SU-DHL-6 (cell line): ENCODE results near the gene DNAH9.

Source experiments
- H2AFZ ChIP-seq: fragments of 200-600 bp; sonication (generic); 2 replicates; pipeline ENCODE4 v1.6.1; 2014; ENCODE audit warnings: low read depth, mild to moderate bottlenecking, moderate library complexity, mixed read lengths, antibody characterized with exemption, low read length; ENCODE audit not compliant: severe bottlenecking
- H3F3A ChIP-seq: fragments of 200-600 bp; shearing (Covaris generic); 2 replicates; pipeline ENCODE4 v1.6.0; 2016; ENCODE audit warnings: antibody characterized with exemption, mild to moderate bottlenecking; ENCODE audit not compliant: insufficient read depth
- H3K27ac ChIP-seq: fragments of 200-600 bp; sonication (generic); 2 replicates; pipeline ENCODE4 v1.5.1; 2016; ENCODE audit warnings: low read depth, mild to moderate bottlenecking, low read length, moderate library complexity, mixed read lengths
- H3K27me3 ChIP-seq: fragments of 200-600 bp; sonication (generic), shearing (Covaris generic); 2 replicates; pipeline ENCODE4 v1.6.0; 2014; ENCODE audit warnings: mild to moderate bottlenecking, low read length
- H3K36me3 ChIP-seq: fragments of 200-600 bp; sonication (generic); 2 replicates; pipeline ENCODE4 v1.6.1; 2014; ENCODE audit warnings: mild to moderate bottlenecking, low read length, mixed read lengths
- H3K4me2 ChIP-seq: fragments of 300-600, 200-600 bp; shearing (Covaris generic), sonication (generic); 2 replicates; pipeline ENCODE4 v1.6.0; 2014; ENCODE audit warnings: low read length, low read depth, mild to moderate bottlenecking; ENCODE audit not compliant: poor library complexity, severe bottlenecking
- H3K4me3 ChIP-seq: fragments of 200-600 bp; sonication (generic); 2 replicates; pipeline ENCODE4 v1.5.1; 2014; ENCODE audit warnings: antibody characterized with exemption, low read length, mild to moderate bottlenecking, mixed read lengths; ENCODE audit not compliant: insufficient read depth, poor library complexity, severe bottlenecking
- H3K79me2 ChIP-seq: fragments of 200-600 bp; sonication (generic); 2 replicates; pipeline ENCODE4 v1.6.1; 2014; ENCODE audit warnings: mild to moderate bottlenecking, low read length, moderate library complexity; ENCODE audit not compliant: insufficient read depth
- H3K9ac ChIP-seq: fragments of 200-600 bp; sonication (generic); 2 replicates; pipeline ENCODE4 v1.7.0; 2014; ENCODE audit warnings: mild to moderate bottlenecking, low read length
- H3K9me2 ChIP-seq: fragments of 200-600 bp; sonication (generic); replicated peaks from 2 replicates; pipeline ENCODE4 v1.6.1; 2014; ENCODE audit warnings: low read length; ENCODE audit not compliant: insufficient read depth
- H3K9me3 ChIP-seq: fragments of 200-600 bp; sonication (generic); 2 replicates; pipeline ENCODE4 v1.6.1; 2014; ENCODE audit warnings: low read length, mixed read lengths; ENCODE audit not compliant: insufficient read depth
- H4K20me1 ChIP-seq: fragments of 200-600 bp; sonication (generic); 2 replicates; pipeline ENCODE4 v1.6.1; 2014; ENCODE audit warnings: low read depth, mild to moderate bottlenecking, antibody characterized with exemption, low read length, moderate library complexity, mixed read lengths
- EZH2phosphoT487 ChIP-seq: fragments of 200-600 bp; sonication (generic), shearing (Covaris generic); conservative IDR thresholded peaks from 2 replicates; pipeline ENCODE4 v1.6.1; 2018; ENCODE audit warnings: mild to moderate bottlenecking, antibody characterized with exemption, low read length, moderate library complexity, mixed read lengths
- TF ChIP-seq, protein P1 (sequence below): fragments of 200-600 bp; sonication (generic); IDR thresholded peaks from one replicate; pipeline ENCODE4 v1.5.1; 2017; ENCODE audit warnings: antibody characterized with exemption, mild to moderate bottlenecking, low read length, moderate library complexity; ENCODE audit not compliant: insufficient read depth, poor library complexity, severe bottlenecking

The DNAH9 gene

DNA sequence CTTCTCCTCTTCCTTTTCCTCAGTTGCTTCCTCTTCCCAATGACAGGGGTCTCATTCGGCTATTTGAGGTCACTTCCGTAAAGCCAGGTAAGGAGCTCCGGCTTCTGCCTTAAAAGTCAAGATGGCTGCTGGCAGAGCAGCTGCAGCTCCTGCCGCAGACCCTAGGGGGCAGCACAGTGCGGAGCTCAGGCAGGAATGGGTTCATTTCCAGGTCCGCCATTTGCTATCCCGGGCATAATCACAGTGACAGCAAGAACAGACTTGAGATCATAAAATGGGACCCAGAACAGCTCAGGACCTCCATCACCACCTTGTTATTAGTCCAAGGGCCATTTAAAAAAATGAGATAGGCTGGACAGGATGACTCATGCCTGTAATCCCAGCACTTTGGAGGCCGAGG, 199.5 kb downstream of the DNAH9 start:
- no peaks in the 10 kb centered on the region for H3K9me2 ChIP-seq
- no peaks in the 10 kb centered on the region for H4K20me1 ChIP-seq
- H3K27ac ChIP-seq: no peak overlapping the region
- H3K36me3 ChIP-seq: no peaks in the 10 kb centered on the region
- H3K4me3 ChIP-seq: no peak overlapping the region
- H3F3A ChIP-seq: no peaks in the 10 kb centered on the region
- H3K27me3 ChIP-seq: no peaks in the 10 kb centered on the region
- no peak overlapping the region for H2AFZ ChIP-seq
- TF ChIP-seq EZH2phosphoT487: no peak
- TF ChIP-seq, protein P1, sequence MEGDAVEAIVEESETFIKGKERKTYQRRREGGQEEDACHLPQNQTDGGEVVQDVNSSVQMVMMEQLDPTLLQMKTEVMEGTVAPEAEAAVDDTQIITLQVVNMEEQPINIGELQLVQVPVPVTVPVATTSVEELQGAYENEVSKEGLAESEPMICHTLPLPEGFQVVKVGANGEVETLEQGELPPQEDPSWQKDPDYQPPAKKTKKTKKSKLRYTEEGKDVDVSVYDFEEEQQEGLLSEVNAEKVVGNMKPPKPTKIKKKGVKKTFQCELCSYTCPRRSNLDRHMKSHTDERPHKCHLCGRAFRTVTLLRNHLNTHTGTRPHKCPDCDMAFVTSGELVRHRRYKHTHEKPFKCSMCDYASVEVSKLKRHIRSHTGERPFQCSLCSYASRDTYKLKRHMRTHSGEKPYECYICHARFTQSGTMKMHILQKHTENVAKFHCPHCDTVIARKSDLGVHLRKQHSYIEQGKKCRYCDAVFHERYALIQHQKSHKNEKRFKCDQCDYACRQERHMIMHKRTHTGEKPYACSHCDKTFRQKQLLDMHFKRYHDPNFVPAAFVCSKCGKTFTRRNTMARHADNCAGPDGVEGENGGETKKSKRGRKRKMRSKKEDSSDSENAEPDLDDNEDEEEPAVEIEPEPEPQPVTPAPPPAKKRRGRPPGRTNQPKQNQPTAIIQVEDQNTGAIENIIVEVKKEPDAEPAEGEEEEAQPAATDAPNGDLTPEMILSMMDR: no peak
- no peaks in the 10 kb centered on the region for H3K9me3 ChIP-seq
- no peaks in the 10 kb centered on the region for H3K79me2 ChIP-seq
- no peak overlapping the region for H3K4me2 ChIP-seq
- no peak overlapping the region for H3K9ac ChIP-seq

DNA sequence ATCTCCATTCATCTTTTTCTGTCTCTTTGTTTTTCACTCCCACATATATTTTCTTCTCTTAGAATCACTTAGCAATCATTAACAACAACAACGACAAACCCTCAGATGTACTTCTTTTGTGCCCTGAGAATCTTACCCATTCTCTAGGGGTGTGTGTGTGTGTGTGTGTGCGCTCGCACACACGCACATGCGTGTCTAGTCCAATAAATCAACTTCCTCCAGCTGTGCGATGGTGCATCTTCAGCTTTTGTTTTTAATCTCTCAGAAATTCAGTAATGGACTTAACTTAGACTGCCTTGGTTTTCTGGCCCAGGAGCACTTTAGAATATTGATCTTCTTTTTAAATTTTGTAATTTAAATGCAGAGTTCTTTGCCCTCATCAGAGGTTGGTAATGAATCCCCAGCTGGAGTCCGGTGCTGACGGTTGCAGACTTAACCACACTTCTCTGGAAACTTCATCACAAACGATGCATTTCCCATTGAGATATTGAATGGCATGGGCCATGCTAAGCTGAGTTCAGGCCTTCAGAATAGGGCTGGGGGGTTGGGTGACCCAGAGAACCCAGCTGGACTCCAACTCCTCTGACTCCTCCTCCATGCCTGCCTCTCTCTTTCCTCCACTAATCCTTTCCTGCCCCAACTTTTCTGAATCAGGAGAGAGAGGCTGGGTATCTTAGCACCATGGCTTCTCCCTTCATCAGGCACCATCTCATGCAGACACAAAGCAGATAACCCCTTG, 205.1 kb downstream of the DNAH9 start:
- H2AFZ ChIP-seq: no peak overlapping the region
- no peak for TF ChIP-seq EZH2phosphoT487
- TF ChIP-seq, protein P1: no peak
- H3K4me2 ChIP-seq: no peak overlapping the region

DNA sequence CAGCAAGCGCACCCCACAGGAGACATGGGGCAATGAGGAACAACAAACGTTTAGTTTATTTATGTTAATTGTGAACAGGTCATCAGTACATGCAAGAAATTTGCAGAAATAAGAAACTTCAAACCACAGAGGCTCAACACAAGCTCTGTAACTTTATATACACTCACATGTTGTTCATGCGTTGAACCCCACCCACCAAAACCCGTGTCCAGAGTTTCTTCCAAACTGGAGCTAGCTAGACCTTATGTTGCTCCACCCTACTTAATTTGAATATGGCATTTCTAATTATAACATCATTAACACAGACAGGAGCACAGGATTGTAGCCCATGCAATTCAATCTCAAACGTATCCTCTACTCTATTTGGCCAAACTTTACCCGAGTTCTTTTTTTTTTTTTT, 206.9 kb downstream of the DNAH9 start:
- no peaks in the 10 kb centered on the region for H3F3A ChIP-seq
- H3K9me2 ChIP-seq: no peaks in the 10 kb centered on the region
- H3K27ac ChIP-seq: no peak overlapping the region
- H3K9me3 ChIP-seq: no peaks in the 10 kb centered on the region
- no peak overlapping the region for H3K9ac ChIP-seq
- H2AFZ ChIP-seq: no peak overlapping the region
- no peaks in the 10 kb centered on the region for H4K20me1 ChIP-seq
- no peaks in the 10 kb centered on the region for H3K79me2 ChIP-seq
- TF ChIP-seq, protein P1: no peak
- no peak for TF ChIP-seq EZH2phosphoT487
- H3K4me2 ChIP-seq: no peak overlapping the region
- H3K27me3 ChIP-seq: no peaks in the 10 kb centered on the region
- H3K4me3 ChIP-seq: no peak overlapping the region
- H3K36me3 ChIP-seq: no peaks in the 10 kb centered on the region

More for the DNA sequence above, 205.1 kb downstream of the DNAH9 start:
- no peaks in the 10 kb centered on the region for H4K20me1 ChIP-seq
- no peaks in the 10 kb centered on the region for H3F3A ChIP-seq
- no peaks in the 10 kb centered on the region for H3K79me2 ChIP-seq
- H3K9ac ChIP-seq: no peak overlapping the region
- H3K36me3 ChIP-seq: no peaks in the 10 kb centered on the region
- no peaks in the 10 kb centered on the region for H3K9me2 ChIP-seq
- no peaks in the 10 kb centered on the region for H3K27me3 ChIP-seq
- no peak overlapping the region for H3K27ac ChIP-seq
- H3K9me3 ChIP-seq: no peaks in the 10 kb centered on the region
- H3K4me3 ChIP-seq: no peak overlapping the region
